HG02588 (cell line): ENCODE results near the gene SLC9A8.

Experiments used
- ATAC-seq: cut with Tn5 transposase; IDR thresholded peaks from one replicate; pipeline ENCODE4 v1.9.1; 2021; ENCODE audit warnings: mild to moderate bottlenecking, moderate library complexity; ENCODE audit not compliant: unreplicated experiment

SLC9A8 gene

GRCh38 chr20:49811825-49812506, 662 bp upstream of the SLC9A8 start:
- no peak for ATAC-seq

- no peak for ATAC-seq
Observed at GRCh38 chr20:49813305-49813974, 812 bp downstream of the SLC9A8 start.

DNA sequence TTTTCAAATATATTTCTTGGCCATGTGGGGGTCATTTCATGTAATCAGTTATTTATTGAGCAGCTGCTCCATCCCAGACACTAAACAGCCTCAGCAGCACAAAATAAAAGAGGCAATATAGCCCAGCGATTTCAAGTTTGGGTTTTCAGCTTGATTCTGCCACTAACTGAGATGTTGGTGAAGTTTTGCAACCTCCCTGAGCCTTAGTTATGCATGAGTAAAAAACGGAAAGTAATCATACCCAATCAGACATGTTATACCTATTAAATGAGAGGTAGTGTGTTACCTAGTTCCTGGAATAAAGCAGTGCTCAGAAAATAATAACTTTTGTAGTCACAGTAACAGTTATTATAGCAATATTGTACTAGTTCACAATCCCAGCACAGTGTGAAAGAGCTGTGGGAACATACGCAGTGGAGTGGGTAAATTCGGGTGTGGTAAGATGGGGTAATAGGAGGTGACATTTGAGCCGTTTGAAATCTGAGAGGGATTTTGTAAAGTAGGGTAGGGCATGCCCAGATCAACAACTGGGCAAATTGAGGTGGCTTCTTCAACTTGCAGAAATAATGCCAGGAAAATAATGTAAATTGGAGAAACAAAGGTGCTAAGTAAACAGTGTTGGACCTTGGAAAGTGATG, 1.5 kb downstream of the SLC9A8 start:
- no peak for ATAC-seq

DNA sequence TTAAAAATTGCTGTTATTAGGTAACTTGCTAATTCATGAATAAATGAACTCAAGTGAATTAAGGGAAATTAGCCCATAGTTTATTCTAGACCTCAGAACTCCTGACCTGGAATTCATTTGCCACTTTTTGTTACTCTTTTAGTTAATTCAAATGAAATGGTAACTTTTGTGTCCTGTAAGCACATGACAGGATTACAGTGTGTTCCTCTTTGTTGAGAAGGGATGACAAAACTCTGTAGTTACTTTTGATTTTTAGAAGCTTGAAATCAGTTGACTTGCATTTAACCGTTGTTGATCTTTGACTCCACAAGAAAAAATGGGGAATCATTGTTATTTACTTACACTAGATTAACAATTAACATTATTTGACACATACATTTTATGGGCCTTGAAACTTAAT, 6.2 kb downstream of the SLC9A8 start:
- no peak for ATAC-seq

GRCh38 chr20:49819702-49820101, 7.1 kb downstream of the SLC9A8 start:
- ATAC-seq, result no peak

GRCh38 chr20:49821381-49821780, 8.8 kb downstream of the SLC9A8 start:
- ATAC-seq, result no peak

- ATAC-seq, result no peak
Observed at GRCh38 chr20:49821870-49822331, 9.3 kb downstream of the SLC9A8 start.

DNA sequence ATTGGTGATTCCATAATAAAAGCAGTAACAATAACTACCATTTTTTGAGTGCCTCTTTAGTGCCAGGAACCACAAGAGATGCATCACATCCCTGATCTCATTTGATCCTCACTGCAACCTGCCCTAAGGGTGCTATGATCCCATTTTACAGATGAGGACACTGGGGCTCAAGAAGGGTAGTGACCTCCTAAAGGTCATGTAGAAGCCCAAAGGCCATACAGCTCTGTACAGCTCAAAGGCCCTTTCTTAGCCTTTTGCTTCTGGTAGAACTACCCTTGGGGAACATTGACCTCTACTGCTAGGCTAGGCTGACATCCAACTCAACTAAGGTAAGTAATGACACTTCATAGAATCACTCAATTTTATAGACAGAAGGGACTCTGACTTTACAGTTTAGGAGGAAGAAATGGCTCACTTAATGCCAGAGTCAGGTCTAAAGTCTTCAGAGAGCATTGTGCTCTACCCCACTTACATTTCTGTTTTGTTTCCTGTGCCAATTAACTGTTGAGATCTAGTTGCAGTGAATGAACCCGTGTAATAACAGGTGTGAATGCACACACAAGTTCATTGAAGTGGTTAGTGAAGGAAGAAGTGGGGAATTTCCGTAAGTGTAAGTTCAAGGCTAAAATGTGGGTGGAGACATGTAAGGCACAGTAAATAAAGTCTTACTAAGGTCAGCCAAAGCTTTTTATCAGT, 10.7 kb downstream of the SLC9A8 start:
- ATAC-seq, result no peak

GRCh38 chr20:49824206-49824605, 11.6 kb downstream of the SLC9A8 start:
- ATAC-seq, result no peak

DNA sequence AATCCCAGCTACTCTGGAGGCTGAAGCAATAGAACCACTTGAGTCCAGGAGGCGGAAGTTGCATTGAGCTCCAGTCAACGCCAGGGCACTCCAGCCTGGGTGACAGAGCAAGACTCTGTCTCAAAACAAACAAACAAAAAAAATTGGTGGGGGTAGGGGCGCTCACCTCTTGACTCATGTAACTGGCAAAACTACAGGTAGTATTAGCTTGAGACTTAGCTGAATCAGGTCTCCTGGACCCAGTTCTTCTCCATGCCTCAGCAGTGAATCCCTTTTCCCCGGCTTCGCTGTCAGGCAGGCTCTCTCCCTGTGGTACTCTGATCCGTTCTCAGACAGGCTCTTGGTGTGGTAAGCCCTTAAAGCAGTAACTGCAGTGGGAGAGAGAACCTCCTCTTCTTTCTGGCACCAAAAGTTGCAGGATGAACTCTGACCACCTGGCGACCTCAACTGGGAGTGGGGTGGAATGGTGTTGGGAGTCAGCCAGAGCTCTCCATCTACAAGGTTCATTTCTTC, 12.9 kb downstream of the SLC9A8 start:
- no peak for ATAC-seq

DNA sequence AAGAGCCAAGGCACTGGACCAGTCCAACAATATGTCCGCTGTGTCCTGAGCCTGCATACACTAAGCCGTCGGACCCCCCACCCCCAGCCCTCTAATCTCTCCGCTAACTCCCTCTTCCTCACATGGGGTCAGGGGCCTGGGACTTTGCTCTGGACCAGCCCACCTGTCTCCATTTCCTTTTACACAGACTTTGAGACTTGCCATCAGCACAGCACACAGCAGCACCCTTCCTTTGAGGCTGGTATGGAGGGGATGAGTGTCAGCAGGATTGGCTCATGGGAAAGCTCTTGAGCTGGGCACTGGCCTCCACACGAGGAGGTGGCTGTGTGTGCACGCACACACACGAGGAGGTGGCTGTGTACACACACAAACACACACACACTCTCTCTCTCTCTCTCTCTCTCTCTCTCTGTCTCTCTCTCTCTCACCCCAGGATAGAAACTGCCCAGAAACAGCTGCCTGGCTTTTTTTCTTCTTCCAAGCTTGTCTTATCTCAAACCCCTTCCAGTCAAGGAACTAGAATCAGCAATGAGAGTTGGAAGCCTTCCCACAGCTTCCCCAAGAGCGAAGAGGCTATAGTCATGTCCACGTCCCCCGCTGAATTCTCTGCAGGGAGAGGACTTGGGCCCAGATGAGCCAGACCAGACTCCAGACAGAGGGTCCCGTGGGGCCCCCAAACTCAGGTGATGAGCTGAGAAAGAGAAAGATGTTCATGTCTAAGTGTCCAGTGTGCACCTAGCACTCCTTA, 18.6 kb downstream of the SLC9A8 start:
- no peak for ATAC-seq

DNA sequence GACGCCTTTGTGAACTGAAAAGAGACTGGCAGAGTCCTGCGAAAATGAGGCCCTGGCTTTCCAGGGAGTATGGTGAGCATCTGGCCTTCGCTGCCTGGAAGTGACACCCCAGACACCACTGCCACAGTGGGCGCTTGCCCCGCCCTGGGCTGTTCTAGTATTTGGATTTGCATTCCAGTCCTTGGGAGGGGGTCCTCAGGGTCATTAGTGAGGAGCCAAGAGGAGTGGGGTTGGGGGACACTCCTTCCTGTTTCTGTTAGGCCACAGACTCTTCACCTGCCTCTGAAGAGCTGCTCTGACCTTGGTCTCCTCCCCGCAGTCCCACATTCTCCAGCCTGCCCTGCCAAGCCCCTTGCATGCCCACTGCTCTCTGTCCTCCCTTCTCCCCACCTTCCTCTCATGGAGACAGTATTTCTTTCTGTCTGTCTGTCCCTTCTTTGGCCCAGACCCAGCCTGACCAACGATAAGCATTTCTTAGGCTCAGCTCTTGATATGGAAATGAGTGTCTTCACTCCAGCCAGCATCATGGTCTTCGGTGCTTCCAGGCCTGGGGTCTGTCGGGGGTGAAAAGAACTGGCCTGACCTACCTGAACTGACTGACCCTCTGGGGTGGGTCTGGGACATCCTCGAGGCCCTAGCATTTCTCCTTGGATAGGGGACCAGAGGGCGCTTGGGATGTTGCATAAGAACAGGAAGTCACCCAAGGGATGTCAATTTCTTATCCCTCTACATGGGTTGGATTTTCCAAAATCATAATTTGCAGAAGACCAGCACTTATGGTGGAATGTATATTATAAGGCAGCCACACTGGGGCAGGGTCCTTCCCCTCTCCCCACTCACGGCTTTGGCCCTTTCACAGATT, 19.4 kb downstream of the SLC9A8 start:
- no peak for ATAC-seq

DNA sequence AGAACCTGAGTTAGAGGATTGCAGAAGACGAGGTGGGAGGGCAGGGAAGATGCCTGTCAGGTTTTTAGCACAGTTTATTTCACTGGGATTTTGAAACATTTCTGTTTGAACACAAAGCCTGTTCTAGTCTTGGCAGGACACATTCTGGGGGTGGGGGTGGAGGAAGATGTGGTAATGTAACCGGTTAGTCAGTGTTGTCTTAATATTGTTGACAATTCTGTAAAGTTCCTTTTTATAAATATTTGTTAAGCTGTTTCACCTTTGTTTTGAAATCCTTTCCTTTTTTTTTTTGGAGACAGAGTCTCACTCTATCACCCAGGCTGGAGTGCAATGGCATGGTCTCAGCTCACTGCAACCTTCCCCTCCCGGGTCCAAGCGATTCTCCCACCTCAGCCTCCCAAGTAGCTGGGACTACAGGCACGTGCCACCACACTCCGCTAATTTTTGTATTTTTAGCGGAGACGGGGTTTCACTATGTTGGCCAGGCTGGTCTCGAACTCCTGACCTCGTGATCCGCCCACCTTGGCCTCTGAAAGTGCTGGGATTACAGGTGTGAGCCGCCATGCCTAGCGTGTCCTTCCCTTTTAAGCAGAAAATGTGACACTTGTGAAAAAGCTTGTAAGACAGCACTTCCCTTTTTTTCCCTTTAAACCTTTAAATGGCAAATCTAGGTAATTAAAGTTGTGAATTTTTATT, 20.2 kb downstream of the SLC9A8 start:
- no peak for ATAC-seq

- ATAC-seq, result no peak
Observed at GRCh38 chr20:49833483-49833882, 20.9 kb downstream of the SLC9A8 start.

GRCh38 chr20:49835031-49835430, 22.4 kb downstream of the SLC9A8 start:
- ATAC-seq, result no peak

DNA sequence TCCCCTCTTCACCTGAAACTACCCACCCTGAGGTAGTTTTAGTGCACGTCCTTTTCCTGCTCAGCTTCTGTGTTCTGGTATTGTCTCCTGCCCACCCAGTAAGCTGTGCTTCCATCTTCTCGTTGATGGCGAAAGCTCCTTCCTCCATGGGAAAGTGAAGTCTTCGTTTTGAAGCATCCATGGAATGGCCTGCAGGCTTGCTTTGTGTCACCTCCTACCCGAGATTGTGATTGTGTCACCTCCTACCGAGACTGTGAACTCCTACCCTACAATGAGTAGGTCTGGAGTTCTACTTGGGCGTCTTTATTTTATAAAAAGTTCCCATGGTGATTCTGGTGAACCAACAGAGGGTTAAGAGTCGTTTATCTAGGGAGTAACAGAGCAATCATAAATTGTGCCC, 25.9 kb downstream of the SLC9A8 start:
- no peak for ATAC-seq

- no peak for ATAC-seq
Observed at GRCh38 chr20:49843139-49843538, 30.5 kb downstream of the SLC9A8 start.

- no peak for ATAC-seq
Observed at GRCh38 chr20:49843770-49844380, 31.2 kb downstream of the SLC9A8 start.

GRCh38 chr20:49845060-49845459, 32.4 kb downstream of the SLC9A8 start:
- no peak for ATAC-seq
